Breast epithelium (tissue), 3 donors: ENCODE data around the gene ZNF614.
"Not testable (repeated sequence)": the region's sequence is repeated elsewhere in the genome, so short reads cannot be mapped to it uniquely, and the experiment has no call there.

Experiments
- POLR2A ChIP-seq: fragments of 450-650 bp; IDR thresholded peaks from one replicate; pipeline ENCODE4 v1.6.1; 2016; ENCODE audit warnings: antibody characterized with exemption, mild to moderate bottlenecking, moderate library complexity
- TF ChIP-seq, protein P1 (sequence below), 3 donors: fragments of 450-650 bp; IDR thresholded peaks; one replicate each; pipeline ENCODE4 v1.5.1; 2016 to 2017; ENCODE audit warnings: antibody characterized with exemption in 3 of 3, mild to moderate bottlenecking in 3 of 3, moderate library complexity in 3 of 3

DNA sequence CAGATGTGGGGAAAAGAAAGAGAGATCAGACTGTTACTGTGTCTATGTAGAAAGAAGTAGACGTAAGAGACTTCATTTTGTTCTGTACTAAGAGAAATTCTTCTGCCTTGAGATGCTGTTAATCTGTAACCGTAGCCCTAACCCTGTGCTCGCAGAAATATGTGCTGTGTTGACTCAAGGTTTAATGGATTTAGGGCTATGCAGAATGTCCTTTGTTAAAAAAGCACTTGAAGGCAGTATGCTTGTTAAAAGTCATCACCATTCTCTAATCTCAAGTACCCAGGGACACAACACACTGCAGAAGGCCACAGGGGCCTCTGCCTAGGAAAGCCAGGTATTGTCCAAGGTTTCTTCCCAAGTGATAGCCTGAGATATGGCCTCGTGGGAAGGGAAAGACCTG, 3.7 kb downstream of the ZNF614 start:
- TF ChIP-seq, protein P1, sequence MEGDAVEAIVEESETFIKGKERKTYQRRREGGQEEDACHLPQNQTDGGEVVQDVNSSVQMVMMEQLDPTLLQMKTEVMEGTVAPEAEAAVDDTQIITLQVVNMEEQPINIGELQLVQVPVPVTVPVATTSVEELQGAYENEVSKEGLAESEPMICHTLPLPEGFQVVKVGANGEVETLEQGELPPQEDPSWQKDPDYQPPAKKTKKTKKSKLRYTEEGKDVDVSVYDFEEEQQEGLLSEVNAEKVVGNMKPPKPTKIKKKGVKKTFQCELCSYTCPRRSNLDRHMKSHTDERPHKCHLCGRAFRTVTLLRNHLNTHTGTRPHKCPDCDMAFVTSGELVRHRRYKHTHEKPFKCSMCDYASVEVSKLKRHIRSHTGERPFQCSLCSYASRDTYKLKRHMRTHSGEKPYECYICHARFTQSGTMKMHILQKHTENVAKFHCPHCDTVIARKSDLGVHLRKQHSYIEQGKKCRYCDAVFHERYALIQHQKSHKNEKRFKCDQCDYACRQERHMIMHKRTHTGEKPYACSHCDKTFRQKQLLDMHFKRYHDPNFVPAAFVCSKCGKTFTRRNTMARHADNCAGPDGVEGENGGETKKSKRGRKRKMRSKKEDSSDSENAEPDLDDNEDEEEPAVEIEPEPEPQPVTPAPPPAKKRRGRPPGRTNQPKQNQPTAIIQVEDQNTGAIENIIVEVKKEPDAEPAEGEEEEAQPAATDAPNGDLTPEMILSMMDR (IDR thresholded peaks at IDR 0.05) = not testable (repeated sequence)
- not testable (repeated sequence) for TF ChIP-seq POLR2A
